Measurements from ENCODE around the gene PLSCR5.
A peak's percentile ranks its signal among the peaks of the same experiment; 100 is the strongest.

DNA sequence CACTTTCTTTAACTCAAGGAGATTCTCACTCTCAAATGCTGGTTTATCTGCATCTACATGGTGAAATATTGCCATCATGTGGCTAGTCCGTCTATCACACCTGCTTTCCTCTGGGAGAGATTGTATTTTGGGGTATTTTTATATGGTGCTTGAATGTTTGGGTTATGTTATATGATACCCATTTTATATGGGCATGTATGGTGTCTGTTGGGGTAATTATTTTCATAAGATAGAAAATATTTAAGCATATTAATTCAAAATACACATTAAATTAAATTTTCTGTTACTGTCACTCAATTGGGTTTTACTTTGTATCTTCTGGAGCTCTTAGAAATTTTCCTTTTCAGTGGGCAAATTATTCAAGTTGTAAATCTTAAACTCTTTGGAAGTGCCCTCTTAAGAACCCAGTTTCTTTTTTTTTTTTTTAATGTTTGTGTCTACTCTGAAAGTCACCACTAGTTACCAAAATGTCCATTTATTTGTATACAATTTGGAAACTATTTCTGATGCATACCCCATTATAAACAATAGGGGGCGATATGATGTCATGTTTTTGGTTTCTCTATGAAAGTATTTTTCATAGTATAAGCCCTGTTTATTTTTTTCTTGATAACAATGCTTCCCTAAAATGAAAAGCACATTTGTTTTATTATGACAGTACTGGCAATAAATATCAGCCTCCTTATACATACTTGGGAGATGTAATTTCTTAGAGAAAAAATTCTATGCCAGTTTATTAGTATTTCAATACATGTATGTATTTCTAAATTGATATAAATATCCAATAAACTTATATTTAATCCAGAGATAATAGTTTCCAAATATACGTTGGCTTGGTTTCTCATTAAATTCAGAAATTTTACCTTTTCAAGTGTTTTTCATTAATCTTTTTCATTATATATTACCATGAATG is 36.1 kb upstream of the PLSCR5 start:
- TF ChIP-seq, protein P1, sequence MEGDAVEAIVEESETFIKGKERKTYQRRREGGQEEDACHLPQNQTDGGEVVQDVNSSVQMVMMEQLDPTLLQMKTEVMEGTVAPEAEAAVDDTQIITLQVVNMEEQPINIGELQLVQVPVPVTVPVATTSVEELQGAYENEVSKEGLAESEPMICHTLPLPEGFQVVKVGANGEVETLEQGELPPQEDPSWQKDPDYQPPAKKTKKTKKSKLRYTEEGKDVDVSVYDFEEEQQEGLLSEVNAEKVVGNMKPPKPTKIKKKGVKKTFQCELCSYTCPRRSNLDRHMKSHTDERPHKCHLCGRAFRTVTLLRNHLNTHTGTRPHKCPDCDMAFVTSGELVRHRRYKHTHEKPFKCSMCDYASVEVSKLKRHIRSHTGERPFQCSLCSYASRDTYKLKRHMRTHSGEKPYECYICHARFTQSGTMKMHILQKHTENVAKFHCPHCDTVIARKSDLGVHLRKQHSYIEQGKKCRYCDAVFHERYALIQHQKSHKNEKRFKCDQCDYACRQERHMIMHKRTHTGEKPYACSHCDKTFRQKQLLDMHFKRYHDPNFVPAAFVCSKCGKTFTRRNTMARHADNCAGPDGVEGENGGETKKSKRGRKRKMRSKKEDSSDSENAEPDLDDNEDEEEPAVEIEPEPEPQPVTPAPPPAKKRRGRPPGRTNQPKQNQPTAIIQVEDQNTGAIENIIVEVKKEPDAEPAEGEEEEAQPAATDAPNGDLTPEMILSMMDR (conservative IDR thresholded peaks at IDR 0.05; ENCODE audit: low read depth in 2 of 2): peak; percentile 71 to 90
- TF ChIP-seq, protein P2, sequence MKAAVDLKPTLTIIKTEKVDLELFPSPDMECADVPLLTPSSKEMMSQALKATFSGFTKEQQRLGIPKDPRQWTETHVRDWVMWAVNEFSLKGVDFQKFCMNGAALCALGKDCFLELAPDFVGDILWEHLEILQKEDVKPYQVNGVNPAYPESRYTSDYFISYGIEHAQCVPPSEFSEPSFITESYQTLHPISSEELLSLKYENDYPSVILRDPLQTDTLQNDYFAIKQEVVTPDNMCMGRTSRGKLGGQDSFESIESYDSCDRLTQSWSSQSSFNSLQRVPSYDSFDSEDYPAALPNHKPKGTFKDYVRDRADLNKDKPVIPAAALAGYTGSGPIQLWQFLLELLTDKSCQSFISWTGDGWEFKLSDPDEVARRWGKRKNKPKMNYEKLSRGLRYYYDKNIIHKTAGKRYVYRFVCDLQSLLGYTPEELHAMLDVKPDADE (IDR thresholded peaks at IDR 0.05): no peak
- no peak for TF ChIP-seq POLR2AphosphoS5 (IDR thresholded peaks at IDR 0.05; ENCODE audit: low read depth)

Measured in GM23338 (cell line).